OCI-LY3 (cell line): ENCODE data around the gene SNRPB2.
A peak's percentile ranks its signal among the peaks of the same experiment; 100 is the strongest.

ENCODE experiments used
- CTCF ChIP-seq: fragments of 200-600, 300-600 bp; sonication (generic); IDR thresholded peaks from 2 replicates; pipeline ENCODE4 v1.5.1; 2014; ENCODE audit warnings: antibody characterized with exemption, low read length, low read depth
- EZH2phosphoT487 ChIP-seq: fragments of 200-600 bp; shearing (Covaris generic); IDR thresholded peaks from 2 replicates; pipeline ENCODE4 v1.6.1; 2018; ENCODE audit warnings: antibody characterized with exemption, mixed run types, low read depth

DNA sequence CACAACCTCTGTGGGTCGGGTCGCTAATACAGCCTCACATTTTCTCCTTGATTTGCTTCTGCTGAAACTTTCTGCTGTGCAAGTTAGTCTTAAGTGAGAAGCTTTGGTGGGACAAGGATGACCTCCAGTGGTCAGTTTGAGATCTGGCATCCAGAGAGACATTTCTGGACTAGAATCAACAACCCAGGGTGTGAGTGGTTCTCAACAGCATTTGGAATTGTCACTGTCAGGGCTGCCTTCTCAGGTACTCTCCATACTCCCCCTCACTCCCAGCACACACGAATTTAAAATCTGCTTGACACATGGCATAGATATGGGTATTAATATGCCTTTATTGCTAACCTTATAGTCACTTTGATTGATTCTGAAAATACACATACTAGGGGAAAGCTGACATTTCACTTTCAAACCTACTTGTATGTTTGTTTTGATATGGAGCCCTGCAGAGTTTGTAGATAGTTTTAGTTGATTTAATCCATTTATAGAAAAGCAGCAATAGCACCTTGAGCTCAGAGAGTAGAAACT, 31.5 kb downstream of the SNRPB2 start:
- TF ChIP-seq CTCF (peak; percentile 95), EZH2phosphoT487 (no peak)
